Rectal smooth muscle tissue (tissue), 1 donor: ENCODE results near the gene CUL4A.
"Not testable (repeated sequence)": the region's sequence is repeated elsewhere in the genome, so short reads cannot be mapped to it uniquely, and the experiment has no call there.

Experiments used
- H3K27ac ChIP-seq: one replicate; pipeline ENCODE4 v1.7.0; 2013; ENCODE audit warnings: low read depth, low read length, inconsistent platforms
- H3K27me3 ChIP-seq: one replicate; pipeline ENCODE4 v1.7.0; 2013; ENCODE audit warnings: low read length; ENCODE audit not compliant: control insufficient read depth, insufficient read depth
- H3K36me3 ChIP-seq: one replicate; pipeline ENCODE4 v1.7.0; 2013; ENCODE audit warnings: low read length; ENCODE audit not compliant: control insufficient read depth, insufficient read depth
- H3K4me1 ChIP-seq: one replicate; pipeline ENCODE4 v1.7.0; 2013; ENCODE audit warnings: low read length; ENCODE audit not compliant: control insufficient read depth, insufficient read depth
- H3K4me3 ChIP-seq: one replicate; pipeline ENCODE4 v1.7.0; 2013; ENCODE audit warnings: low read length
- H3K9ac ChIP-seq: one replicate; pipeline ENCODE4 v1.7.0; 2013; ENCODE audit warnings: low read length

CUL4A gene

DNA sequence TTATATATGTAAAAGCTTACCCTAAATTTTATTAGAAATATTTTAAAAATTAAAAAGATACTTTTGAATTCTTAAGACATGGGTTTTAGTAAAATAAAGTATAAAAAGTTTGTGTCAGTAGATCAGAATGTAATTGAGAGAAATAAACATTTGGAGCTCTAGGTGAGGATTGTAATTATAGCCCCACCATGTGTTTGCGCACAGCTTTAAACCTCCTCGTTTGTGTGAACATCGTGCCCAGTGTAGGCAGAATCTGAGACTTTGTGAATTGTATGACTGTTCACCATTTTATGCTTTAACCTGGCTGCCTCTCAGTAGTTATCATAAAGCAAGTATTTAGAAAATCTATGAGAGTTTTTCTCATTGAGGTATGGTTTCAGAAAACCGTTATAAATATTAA, 29.1 kb downstream of the CUL4A start:
- Histone ChIP-seq H3K36me3 (peaks cover 34% of the 10 kb centered on the region), H3K27me3 (no peaks in the 10 kb centered on the region), H3K9ac (no peak overlapping the region), H3K4me3 (no peak overlapping the region), H3K27ac (no peak overlapping the region), H3K4me1 (no peaks in the 10 kb centered on the region)

GRCh38 chr13:113239357-113239756, 29.9 kb downstream of the CUL4A start:
- Histone ChIP-seq H3K9ac (no peak overlapping the region), H3K27me3 (no peaks in the 10 kb centered on the region), H3K36me3 (peaks cover 33% of the 10 kb centered on the region), H3K4me1 (no peaks in the 10 kb centered on the region), H3K4me3 (no peak overlapping the region), H3K27ac (no peak overlapping the region)

DNA sequence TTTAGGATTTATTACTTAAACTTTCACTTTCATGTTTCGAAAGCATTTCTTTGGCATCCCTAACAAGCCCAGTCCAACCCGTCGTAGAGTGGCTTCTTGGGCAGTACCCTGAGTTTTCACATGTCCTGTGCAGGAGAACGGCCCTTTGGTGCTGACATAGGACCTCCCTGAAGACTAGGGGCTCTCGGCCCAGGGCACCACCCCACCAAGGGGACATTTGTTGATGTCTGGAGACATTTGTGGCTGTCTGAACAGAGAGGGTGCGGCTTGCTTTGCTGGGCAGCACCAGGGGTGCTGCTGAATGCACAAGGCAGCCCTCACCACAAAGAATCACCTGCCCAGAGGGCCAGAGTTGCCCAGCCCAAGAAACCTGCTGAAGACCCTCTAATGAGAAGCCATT, 30.6 kb downstream of the CUL4A start:
- Histone ChIP-seq H3K27me3 (no peaks in the 10 kb centered on the region), H3K27ac (no peak overlapping the region), H3K4me1 (no peaks in the 10 kb centered on the region), H3K4me3 (no peak overlapping the region), H3K9ac (no peak overlapping the region), H3K36me3 (peaks cover 32% of the 10 kb centered on the region)

- H3K27ac ChIP-seq, H3K4me1 ChIP-seq, H3K4me3 ChIP-seq, H3K27me3 ChIP-seq, H3K9ac ChIP-seq: not testable (repeated sequence)
- H3K36me3 ChIP-seq, result peaks cover 44% of the 10 kb centered on the region
Observed at GRCh38 chr13:113241623-113242022, 32.2 kb downstream of the CUL4A start.

GRCh38 chr13:113243847-113244246, 34.4 kb downstream of the CUL4A start:
- Histone ChIP-seq H3K4me3 (no peak overlapping the region), H3K36me3 (peaks cover 52% of the 10 kb centered on the region), H3K27me3 (no peaks in the 10 kb centered on the region), H3K4me1 (no peaks in the 10 kb centered on the region), H3K27ac (no peak overlapping the region), H3K9ac (no peak overlapping the region)

GRCh38 chr13:113245849-113246796, 36.7 kb downstream of the CUL4A start:
- Histone ChIP-seq H3K4me1 (no peaks in the 10 kb centered on the region), H3K9ac (no peak overlapping the region), H3K27me3 (no peaks in the 10 kb centered on the region), H3K4me3 (no peak overlapping the region), H3K27ac (no peak overlapping the region), H3K36me3 (peaks cover 52% of the 10 kb centered on the region)

- no peak overlapping the region for H3K9ac ChIP-seq
- H3K4me3 ChIP-seq, result no peak overlapping the region
- no peak overlapping the region for H3K27ac ChIP-seq
- H3K27me3 ChIP-seq, result no peaks in the 10 kb centered on the region
- no peaks in the 10 kb centered on the region for H3K4me1 ChIP-seq
- peaks cover 41% of the 10 kb centered on the region for H3K36me3 ChIP-seq
Observed at GRCh38 chr13:113252516-113253095, 43.2 kb downstream of the CUL4A start.

DNA sequence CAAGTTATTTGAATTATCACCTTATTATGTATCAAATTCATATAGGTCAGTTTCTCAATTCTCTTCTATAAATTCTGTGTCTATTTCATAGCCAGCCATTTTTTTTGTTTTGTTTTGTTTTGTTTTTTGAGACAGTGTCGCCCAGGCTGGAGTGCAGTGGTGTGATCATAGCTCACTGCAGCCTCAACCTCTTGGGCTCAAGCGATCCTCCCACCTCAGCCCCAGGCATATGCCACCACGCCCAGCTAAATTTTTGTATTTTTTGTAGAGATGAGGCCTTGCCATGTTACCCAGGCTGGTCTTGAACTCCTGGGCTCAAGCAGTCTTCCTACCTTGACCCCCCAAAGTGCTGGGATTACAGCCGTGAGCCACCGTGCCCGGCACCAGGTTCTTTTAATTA, 48.5 kb downstream of the CUL4A start:
- H3K4me3 ChIP-seq, H3K4me1 ChIP-seq, H3K9ac ChIP-seq, H3K27me3 ChIP-seq, H3K27ac ChIP-seq: not testable (repeated sequence)
- peaks cover 23% of the 10 kb centered on the region for H3K36me3 ChIP-seq

DNA sequence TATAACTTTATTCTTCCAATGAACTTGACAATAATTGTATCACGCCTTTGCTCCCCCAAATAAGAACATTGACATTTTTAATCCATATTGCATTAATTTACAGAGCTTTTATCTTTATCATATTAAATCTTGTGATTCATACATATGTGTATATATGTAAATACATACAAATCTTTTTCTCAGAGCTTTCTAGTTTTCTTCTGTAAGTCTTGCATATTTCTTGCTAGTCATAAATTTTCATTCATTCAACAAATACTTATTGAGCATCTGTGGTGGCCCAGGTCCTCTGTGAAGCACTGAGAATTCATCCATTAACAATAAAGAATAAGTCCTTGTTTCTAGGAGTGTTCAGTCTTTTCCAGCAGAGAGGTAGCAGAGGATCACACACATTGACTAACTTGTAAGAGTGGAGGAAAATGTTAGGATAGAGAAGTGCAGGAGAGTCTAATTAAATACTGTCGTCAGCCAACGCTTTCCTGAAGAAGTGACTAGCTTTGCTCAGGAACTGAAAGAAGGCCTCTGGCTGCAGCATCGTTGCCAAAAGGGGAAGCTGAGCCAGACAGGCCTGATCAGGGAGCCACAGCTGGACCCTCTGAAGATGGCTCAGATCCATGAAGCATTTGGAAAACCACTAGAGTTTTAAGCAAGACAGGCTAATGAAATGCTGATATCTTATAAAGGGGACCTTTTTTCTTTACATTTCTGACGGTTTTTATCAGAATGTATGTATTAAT, 49.1 kb downstream of the CUL4A start:
- no peak overlapping the region for H3K9ac ChIP-seq
- H3K27me3 ChIP-seq, result no peaks in the 10 kb centered on the region
- H3K36me3 ChIP-seq, result peaks cover 22% of the 10 kb centered on the region
- no peak overlapping the region for H3K27ac ChIP-seq
- no peak overlapping the region for H3K4me3 ChIP-seq
- H3K4me1 ChIP-seq, result no peaks in the 10 kb centered on the region

GRCh38 chr13:113260996-113261395, 51.6 kb downstream of the CUL4A start:
- H3K9ac ChIP-seq, result no peak overlapping the region
- H3K36me3 ChIP-seq, result peaks cover 20% of the 10 kb centered on the region
- H3K4me1 ChIP-seq, result no peaks in the 10 kb centered on the region
- H3K27ac ChIP-seq, result no peak overlapping the region
- H3K4me3 ChIP-seq, result no peak overlapping the region
- no peaks in the 10 kb centered on the region for H3K27me3 ChIP-seq

GRCh38 chr13:113263016-113263415, 53.6 kb downstream of the CUL4A start:
- H3K27ac ChIP-seq, H3K27me3 ChIP-seq, H3K4me3 ChIP-seq, H3K4me1 ChIP-seq, H3K9ac ChIP-seq: not testable (repeated sequence)
- H3K36me3 ChIP-seq, result peaks cover 15% of the 10 kb centered on the region

DNA sequence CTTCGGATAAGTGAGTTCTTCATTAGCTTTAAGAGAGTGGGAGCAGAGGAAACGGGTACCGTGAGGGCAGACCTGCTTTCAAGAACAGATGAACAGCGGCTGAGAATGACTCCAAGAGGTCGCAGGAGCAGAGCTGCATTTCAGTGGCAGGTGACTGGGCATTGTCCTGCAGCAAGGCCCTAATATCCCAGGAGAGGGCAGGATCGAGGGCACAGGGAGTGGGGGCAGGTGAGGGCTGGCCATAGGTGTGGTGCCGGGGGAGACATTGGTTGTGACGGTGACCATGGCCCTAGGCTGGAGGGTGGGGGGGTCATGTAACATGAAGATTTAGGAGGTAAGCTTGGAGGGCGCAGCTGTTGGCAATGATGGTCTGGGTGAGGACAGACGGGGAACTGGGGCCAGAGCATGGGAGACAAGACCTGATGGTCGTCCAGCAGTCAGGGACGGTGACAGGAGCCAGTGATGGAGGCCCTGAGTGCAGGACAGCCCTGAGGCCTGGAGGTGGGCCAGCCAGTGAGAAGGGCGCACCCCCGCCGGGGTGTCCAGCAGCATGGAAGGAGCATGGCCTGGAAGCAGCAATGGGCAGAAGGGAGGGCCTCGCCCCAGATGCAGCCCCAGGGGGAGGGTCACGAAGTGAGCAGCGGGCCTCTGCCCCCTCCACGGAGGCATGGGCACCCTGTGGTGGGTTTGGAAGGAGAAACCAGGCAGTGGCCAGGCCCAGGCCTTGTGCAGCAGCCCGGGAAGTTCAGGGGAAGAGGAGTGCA, 58.4 kb downstream of the CUL4A start:
- H3K9ac ChIP-seq, result no peak overlapping the region
- H3K27ac ChIP-seq, result no peak overlapping the region
- H3K4me3 ChIP-seq, result no peak overlapping the region
- no peaks in the 10 kb centered on the region for H3K4me1 ChIP-seq
- no peaks in the 10 kb centered on the region for H3K27me3 ChIP-seq
- no peaks in the 10 kb centered on the region for H3K36me3 ChIP-seq
